BE2C (cell line): Measurements from ENCODE around the gene TSC22D4.
A peak's percentile ranks its signal among the peaks of the same experiment; 100 is the strongest.
"Not testable (repeated sequence)": the region's sequence is repeated elsewhere in the genome, so short reads cannot be mapped to it uniquely, and the experiment has no call there.

Experiments
- DNase-seq: peaks from one replicate; pipeline ENCODE4 v3.0.0-alpha.2; 2020
- H3K27me3 ChIP-seq: fragments of 250-450 bp; sonication (Bioruptor Pico); 2 replicates; pipeline ENCODE4 v1.5.1; 2020; ENCODE audit warnings: mild to moderate bottlenecking
- H3K36me3 ChIP-seq: fragments of 250-450 bp; sonication (Bioruptor Pico); 2 replicates; pipeline ENCODE4 v1.5.1; 2020; ENCODE audit warnings: mild to moderate bottlenecking
- H3K4me1 ChIP-seq: fragments of 250-450 bp; sonication (Bioruptor Pico); 2 replicates; pipeline ENCODE4 v1.5.1; 2020
- H3K4me3 ChIP-seq: 2 replicates; pipeline ENCODE4 v1.5.1; 2011; ENCODE audit warnings: low read depth, low read length
- H3K9me3 ChIP-seq: fragments of 250-450 bp; sonication (Bioruptor Pico); 2 replicates; pipeline ENCODE4 v1.5.1; 2020
- TF ChIP-seq, protein P1 (sequence below): IDR thresholded peaks from 2 replicates; pipeline ENCODE4 v1.5.1; 2012; ENCODE audit warnings: mild to moderate bottlenecking, low read depth, low read length

The TSC22D4 gene

GRCh38 chr7:100441641-100442535 lies 37.1 kb downstream of the TSC22D4 start:
- H3K4me1 ChIP-seq = peaks cover 7% of the 10 kb centered on the region
- H3K4me3 ChIP-seq = no peak overlapping the region
- H3K27me3 ChIP-seq = no peaks in the 10 kb centered on the region
- no peaks in the 10 kb centered on the region for H3K9me3 ChIP-seq
- TF ChIP-seq, protein P1, sequence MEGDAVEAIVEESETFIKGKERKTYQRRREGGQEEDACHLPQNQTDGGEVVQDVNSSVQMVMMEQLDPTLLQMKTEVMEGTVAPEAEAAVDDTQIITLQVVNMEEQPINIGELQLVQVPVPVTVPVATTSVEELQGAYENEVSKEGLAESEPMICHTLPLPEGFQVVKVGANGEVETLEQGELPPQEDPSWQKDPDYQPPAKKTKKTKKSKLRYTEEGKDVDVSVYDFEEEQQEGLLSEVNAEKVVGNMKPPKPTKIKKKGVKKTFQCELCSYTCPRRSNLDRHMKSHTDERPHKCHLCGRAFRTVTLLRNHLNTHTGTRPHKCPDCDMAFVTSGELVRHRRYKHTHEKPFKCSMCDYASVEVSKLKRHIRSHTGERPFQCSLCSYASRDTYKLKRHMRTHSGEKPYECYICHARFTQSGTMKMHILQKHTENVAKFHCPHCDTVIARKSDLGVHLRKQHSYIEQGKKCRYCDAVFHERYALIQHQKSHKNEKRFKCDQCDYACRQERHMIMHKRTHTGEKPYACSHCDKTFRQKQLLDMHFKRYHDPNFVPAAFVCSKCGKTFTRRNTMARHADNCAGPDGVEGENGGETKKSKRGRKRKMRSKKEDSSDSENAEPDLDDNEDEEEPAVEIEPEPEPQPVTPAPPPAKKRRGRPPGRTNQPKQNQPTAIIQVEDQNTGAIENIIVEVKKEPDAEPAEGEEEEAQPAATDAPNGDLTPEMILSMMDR = no peak
- no peaks in the 10 kb centered on the region for H3K36me3 ChIP-seq
- DNase-seq = no peak

- not testable (repeated sequence) for DNase-seq, H3K4me3 ChIP-seq, H3K4me1 ChIP-seq, H3K27me3 ChIP-seq, H3K9me3 ChIP-seq
- peaks cover 16% of the 10 kb centered on the region for H3K36me3 ChIP-seq
These were observed 39.8 kb downstream of the TSC22D4 start for GRCh38 chr7:100439244-100439643.

GRCh38 chr7:100438731-100439130 lies 40.3 kb downstream of the TSC22D4 start:
- not testable (repeated sequence) for DNase-seq, H3K27me3 ChIP-seq, H3K4me1 ChIP-seq, H3K4me3 ChIP-seq, H3K9me3 ChIP-seq
- peaks cover 21% of the 10 kb centered on the region for H3K36me3 ChIP-seq

- TF ChIP-seq, protein P1 = no peak
- no peak for DNase-seq
- Histone ChIP-seq H3K9me3 (no peaks in the 10 kb centered on the region), H3K36me3 (peaks cover 27% of the 10 kb centered on the region), H3K4me1 (no peaks in the 10 kb centered on the region; the same call in 1 of the 2 replicates), H3K4me3 (no peak overlapping the region), H3K27me3 (no peaks in the 10 kb centered on the region)
These were observed 40.8 kb downstream of the TSC22D4 start for GRCh38 chr7:100438172-100438571.

DNA sequence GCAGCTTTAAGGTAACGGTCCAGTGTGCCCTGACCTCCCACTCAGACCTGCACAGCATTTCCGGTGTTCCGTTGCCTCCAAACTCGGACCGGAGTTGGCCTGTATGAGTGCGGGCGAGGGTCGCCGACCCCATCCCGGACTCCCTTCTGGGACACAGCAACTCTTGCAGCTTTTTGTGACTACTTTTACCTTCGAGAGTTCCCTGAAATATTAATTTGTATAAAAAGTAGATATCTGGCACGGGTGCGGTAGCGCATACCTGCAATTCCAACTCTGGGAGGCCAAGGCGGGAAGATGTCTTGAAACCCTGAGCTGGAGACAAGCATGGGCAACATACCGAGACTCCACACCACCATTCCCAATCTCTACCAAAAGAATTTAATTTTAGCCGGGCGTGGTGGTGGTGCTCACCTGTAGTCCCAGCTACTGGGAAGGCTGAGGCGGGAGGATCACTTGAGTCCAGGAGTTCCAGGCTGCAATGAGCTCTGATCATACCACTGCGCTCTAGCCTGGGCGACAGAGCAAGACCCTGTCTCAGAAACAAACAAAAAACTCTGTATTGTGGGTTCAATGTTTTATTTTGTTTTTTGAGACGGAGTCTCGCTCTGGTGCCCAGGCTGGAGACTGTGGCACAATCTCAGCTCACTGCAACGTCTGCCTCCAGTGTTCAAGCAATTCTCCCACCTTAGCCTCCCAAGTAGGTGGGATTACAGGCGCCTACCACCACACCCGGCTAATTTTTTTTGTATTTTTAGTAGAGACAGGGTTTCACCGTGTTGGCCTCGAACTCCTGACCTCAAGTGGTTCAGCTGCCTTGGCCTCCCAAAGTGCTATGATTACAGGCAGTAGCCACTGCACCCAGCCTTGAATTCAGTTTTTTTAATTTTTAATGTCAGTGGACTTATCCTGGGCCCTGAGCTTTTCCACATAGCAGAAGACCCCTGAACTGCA lies 41.6 kb downstream of the TSC22D4 start:
- H3K36me3 ChIP-seq = peaks cover 32% of the 10 kb centered on the region
- no peaks in the 10 kb centered on the region; the same call in 1 of the 2 replicates for H3K4me1 ChIP-seq
- H3K27me3 ChIP-seq = no peaks in the 10 kb centered on the region
- TF ChIP-seq, protein P1 = no peak
- no peaks in the 10 kb centered on the region for H3K9me3 ChIP-seq
- no peak overlapping the region for H3K4me3 ChIP-seq
- DNase-seq = no peak

DNA sequence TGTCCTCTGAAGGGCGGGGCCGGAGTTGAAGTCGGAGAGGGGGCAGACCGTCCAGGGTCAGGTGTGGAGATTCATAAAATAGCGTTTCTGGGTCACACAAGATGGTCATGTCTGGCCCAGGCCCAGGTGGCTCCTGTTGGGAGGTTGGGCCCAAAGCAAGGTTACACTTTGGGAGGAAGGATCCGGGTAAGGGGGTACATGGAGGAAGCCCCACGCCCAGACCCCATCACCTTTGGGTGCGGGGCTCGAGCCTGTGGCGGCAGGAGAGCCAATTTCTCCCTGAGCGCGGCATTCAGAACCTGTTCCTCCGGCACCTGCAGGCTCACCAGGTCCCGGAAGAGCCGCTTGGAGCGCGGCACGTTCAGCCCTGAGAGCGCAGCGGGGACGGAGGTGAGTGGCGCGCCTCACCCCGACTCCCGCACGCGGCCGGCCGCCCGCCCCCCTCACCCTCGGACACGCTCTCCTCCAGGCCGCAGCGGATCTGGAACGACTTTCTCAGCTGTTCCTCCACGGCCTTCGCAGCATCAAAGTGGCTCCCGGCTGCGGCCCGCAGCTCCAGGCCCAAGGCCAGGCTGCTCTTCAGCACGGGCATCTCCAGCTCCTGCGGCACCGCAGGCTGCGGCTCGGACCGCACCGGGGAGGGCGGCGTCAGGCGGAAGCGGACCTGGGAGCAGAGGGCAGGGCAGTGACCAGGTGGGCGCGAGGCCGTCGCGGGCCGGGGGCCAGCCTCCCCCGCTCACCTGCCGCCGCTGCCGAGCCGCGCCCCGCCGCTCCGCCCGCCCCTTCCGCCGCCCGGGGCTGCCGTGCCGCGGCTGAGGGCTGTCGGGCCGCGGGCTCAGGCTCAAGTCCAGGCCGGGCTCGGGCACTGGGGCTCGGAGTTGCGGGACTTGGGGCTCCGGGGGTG lies 43.4 kb downstream of the TSC22D4 start:
- Histone ChIP-seq H3K36me3 (peaks cover 44% of the 10 kb centered on the region), H3K27me3 (no peaks in the 10 kb centered on the region), H3K4me1 (no peaks in the 10 kb centered on the region; the same call in 1 of the 2 replicates), H3K4me3 (peak overlapping the region; percentile 89), H3K9me3 (no peaks in the 10 kb centered on the region)
- DNase-seq = peak; percentile 30
- TF ChIP-seq, protein P1 = no peak
